22Rv1 (cell line): Measurements from ENCODE around the gene EFNB1.

Experiments
- ZFX ChIP-seq: fragments of 450-650 bp; IDR thresholded peaks from 2 replicates; pipeline ENCODE4 v1.6.1; 2017; ENCODE audit warnings: antibody characterized with exemption, borderline replicate concordance
- TF ChIP-seq, protein P1 (sequence below): fragments of 450-650 bp; IDR thresholded peaks from 2 replicates; pipeline ENCODE4 v1.5.1; 2017; ENCODE audit warnings: mild to moderate bottlenecking

DNA sequence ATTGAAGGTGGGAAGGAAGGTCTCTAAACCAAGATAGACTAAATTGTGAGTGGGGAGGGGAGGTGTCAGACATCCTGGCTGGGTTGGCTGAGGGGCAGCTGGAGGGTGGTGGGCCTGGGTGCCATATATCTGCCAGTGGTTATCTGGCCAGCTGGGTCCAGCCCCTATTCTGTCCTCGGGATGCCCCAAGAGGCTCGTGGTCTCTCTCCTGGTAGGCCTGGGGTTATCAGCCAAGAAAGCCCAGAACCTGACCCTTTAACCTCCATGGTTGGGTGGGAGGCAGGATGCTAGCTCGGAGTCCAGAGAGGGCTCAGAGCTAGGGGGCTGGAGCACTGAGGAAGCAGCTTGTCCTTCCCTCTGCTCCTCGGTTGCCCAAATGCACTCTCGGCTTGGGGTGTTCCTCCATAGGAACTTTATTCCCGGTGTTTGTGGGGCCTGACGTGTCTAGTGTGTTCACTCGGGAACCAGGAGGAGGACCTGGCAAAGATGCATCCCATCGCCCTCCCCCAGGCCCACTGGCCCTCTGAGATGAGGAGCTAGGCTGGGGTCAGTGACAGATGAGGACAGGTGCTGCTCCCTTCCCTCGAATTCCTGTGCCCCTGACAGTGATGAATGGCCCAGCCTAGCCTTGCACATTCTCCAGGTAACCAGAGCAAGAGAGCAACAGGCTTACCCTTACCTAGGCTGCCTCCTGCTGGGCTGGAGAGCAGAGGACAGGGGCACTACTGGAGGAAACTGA, 5.2 kb upstream of the EFNB1 start:
- TF ChIP-seq, protein P1, sequence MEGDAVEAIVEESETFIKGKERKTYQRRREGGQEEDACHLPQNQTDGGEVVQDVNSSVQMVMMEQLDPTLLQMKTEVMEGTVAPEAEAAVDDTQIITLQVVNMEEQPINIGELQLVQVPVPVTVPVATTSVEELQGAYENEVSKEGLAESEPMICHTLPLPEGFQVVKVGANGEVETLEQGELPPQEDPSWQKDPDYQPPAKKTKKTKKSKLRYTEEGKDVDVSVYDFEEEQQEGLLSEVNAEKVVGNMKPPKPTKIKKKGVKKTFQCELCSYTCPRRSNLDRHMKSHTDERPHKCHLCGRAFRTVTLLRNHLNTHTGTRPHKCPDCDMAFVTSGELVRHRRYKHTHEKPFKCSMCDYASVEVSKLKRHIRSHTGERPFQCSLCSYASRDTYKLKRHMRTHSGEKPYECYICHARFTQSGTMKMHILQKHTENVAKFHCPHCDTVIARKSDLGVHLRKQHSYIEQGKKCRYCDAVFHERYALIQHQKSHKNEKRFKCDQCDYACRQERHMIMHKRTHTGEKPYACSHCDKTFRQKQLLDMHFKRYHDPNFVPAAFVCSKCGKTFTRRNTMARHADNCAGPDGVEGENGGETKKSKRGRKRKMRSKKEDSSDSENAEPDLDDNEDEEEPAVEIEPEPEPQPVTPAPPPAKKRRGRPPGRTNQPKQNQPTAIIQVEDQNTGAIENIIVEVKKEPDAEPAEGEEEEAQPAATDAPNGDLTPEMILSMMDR: no peak
- TF ChIP-seq ZFX: no peak
